ENCODE results near the gene PAN3.

GRCh38 chr13:28329395-28330158 is 191.2 kb downstream of the PAN3 start:
- TF ChIP-seq CTCF (IDR thresholded peaks at IDR 0.05; ENCODE audit: insufficient read depth, low read length), result no peak
- no peak for TF ChIP-seq REST (IDR thresholded peaks at IDR 0.05; ENCODE audit: insufficient replicate concordance, low read depth)
